Measurements from ENCODE around the gene ZNF835. TPM values are rescaled to one million over a fixed set of nuclear protein-coding genes. Genes with fewer than 3 reads are reported as not detected.

Gene ZNF835
- total RNA-seq, 4 donors from 2014 or later: 0.30 to 1.3 (median 0.84) TPM

- DNase-seq (ENCODE audit: low spot score in 2 of 2): peak in 1 of 2 donors; percentile 60
- TF ChIP-seq POLR2A (IDR thresholded peaks at IDR 0.05) (no peak), CTCF (IDR thresholded peaks at IDR 0.05) (no peak)
- intact Hi-C loops (cut with DNase I; ENCODE audit: low total_unique reads): no loop called here
- WGBS, 2 donors: 56 to 62% methylated on average over 17 of the region's 17 CpGs
- no peak overlapping the region for H3K4me3 ChIP-seq (ENCODE audit: low read depth, poor library complexity, severe bottlenecking)
Measured at GRCh38 chr19:56670401-56670960, 1.1 kb downstream of the ZNF835 start.

GRCh38 chr19:56668676-56669075 is 2.9 kb downstream of the ZNF835 start:
- DNase-seq (ENCODE audit: low spot score in 2 of 2): peak in 1 of 2 donors; percentile 67
- intact Hi-C loops (cut with DNase I; ENCODE audit: low total_unique reads): no loop called here
- no peak overlapping the region for H3K4me3 ChIP-seq (ENCODE audit: low read depth, poor library complexity, severe bottlenecking)
- TF ChIP-seq CTCF (IDR thresholded peaks at IDR 0.05): no peak
- no peak for TF ChIP-seq POLR2A (IDR thresholded peaks at IDR 0.05)
- 83 to 89% methylated on average over 9 of the region's 9 CpGs for WGBS, 2 donors

- 75 to 85% methylated on average over 6 of the region's 6 CpGs for WGBS, 2 donors
- intact Hi-C loops (cut with DNase I; ENCODE audit: low total_unique reads): no loop called here
- TF ChIP-seq CTCF (IDR thresholded peaks at IDR 0.05) (no peak), POLR2A (IDR thresholded peaks at IDR 0.05) (no peak)
- no peak overlapping the region for H3K4me3 ChIP-seq (ENCODE audit: low read depth, poor library complexity, severe bottlenecking)
- DNase-seq (ENCODE audit: low spot score in 2 of 2): peak in 1 of 2 donors; percentile 66
Measured at GRCh38 chr19:56667311-56667870, 4.2 kb downstream of the ZNF835 start.

- WGBS, 2 donors: 84 to 91% methylated on average over 38 to 42 of the region's 43 CpGs
- TF ChIP-seq CTCF (IDR thresholded peaks at IDR 0.05): no peak
- no peak for TF ChIP-seq POLR2A (IDR thresholded peaks at IDR 0.05)
- H3K4me3 ChIP-seq (ENCODE audit: low read depth, poor library complexity, severe bottlenecking): no peak overlapping the region
- intact Hi-C loops (cut with DNase I; ENCODE audit: low total_unique reads): no loop called here
- peak in 1 of 2 donors; percentile 56 for DNase-seq (ENCODE audit: low spot score in 2 of 2)
Measured at GRCh38 chr19:56664511-56664910, 7.0 kb downstream of the ZNF835 start.

GRCh38 chr19:56663931-56664500 is 7.5 kb downstream of the ZNF835 start:
- intact Hi-C loops (cut with DNase I; ENCODE audit: low total_unique reads): no loop called here
- TF ChIP-seq POLR2A (IDR thresholded peaks at IDR 0.05) (no peak), CTCF (IDR thresholded peaks at IDR 0.05) (no peak)
- 89 to 90% methylated on average over 55 to 60 of the region's 60 CpGs for WGBS, 2 donors
- peak in 1 of 2 donors; percentile 46 for DNase-seq (ENCODE audit: low spot score in 2 of 2)
- H3K4me3 ChIP-seq (ENCODE audit: low read depth, poor library complexity, severe bottlenecking): no peak overlapping the region
